PFSK-1 (cell line): ENCODE measurements around the gene CGREF1.

Source experiments
- FOXP2 ChIP-seq: optimal IDR thresholded peaks from 2 replicates; pipeline ENCODE3; 2011; ENCODE audit warnings: borderline replicate concordance, control low read depth, inconsistent platforms; ENCODE audit not compliant: insufficient read depth; ENCODE audit errors: extremely low read length, extremely low read depth
- POLR2AphosphoS5 ChIP-seq: IDR thresholded peaks from 2 replicates; pipeline ENCODE4 v1.6.1; 2012; ENCODE audit warnings: low read depth, mild to moderate bottlenecking, control low read depth, low read length, moderate library complexity
- REST ChIP-seq, 2 experiments: IDR thresholded peaks; 2 replicates each; pipeline versions ENCODE4 v1.6.1 to v1.8.0; 2011 to 2012; ENCODE audit warnings: low read depth in 2 of 2, low read length in 2 of 2, control low read depth in 1 of 2, inconsistent platforms in 1 of 2, mild to moderate bottlenecking in 1 of 2, moderate library complexity in 1 of 2; ENCODE audit not compliant: insufficient read depth in 1 of 2
- SIN3A ChIP-seq: IDR thresholded peaks from 2 replicates; pipeline ENCODE4 v1.6.1; 2012; ENCODE audit warnings: mild to moderate bottlenecking, low read length, moderate library complexity, borderline replicate concordance; ENCODE audit not compliant: insufficient read depth
- TAF1 ChIP-seq: IDR thresholded peaks from 2 replicates; pipeline ENCODE4 v1.6.1; 2012; ENCODE audit warnings: low read length, control low read depth, borderline replicate concordance; ENCODE audit not compliant: insufficient read depth

CGREF1 gene

GRCh38 chr2:27159271-27159670, 40.3 kb upstream of the CGREF1 start:
- no peak for TF ChIP-seq TAF1
- TF ChIP-seq FOXP2 = no peak
- TF ChIP-seq POLR2AphosphoS5 = no peak
- no peak for TF ChIP-seq SIN3A
- TF ChIP-seq REST (IDR thresholded peaks at IDR 0.05; ENCODE audit: insufficient read depth in 1 of 2, low read depth in 2 of 2, low read length in 2 of 2) = no peak

GRCh38 chr2:27158468-27158867, 39.5 kb upstream of the CGREF1 start:
- TF ChIP-seq FOXP2 (no peak), REST (IDR thresholded peaks at IDR 0.05; ENCODE audit: insufficient read depth in 1 of 2, low read depth in 2 of 2, low read length in 2 of 2) (no peak), SIN3A (no peak), TAF1 (no peak)

GRCh38 chr2:27155069-27155520, 36.2 kb upstream of the CGREF1 start:
- no peak for TF ChIP-seq REST (IDR thresholded peaks at IDR 0.05; ENCODE audit: insufficient read depth in 1 of 2, low read depth in 2 of 2, low read length in 2 of 2)
- no peak for TF ChIP-seq FOXP2
- TF ChIP-seq SIN3A = no peak
- TF ChIP-seq TAF1 = no peak
- no peak for TF ChIP-seq POLR2AphosphoS5

GRCh38 chr2:27154488-27154887, 35.6 kb upstream of the CGREF1 start:
- TF ChIP-seq TAF1 = no peak
- TF ChIP-seq POLR2AphosphoS5 = no peak
- TF ChIP-seq SIN3A = no peak
- no peak for TF ChIP-seq FOXP2
- no peak for TF ChIP-seq REST (IDR thresholded peaks at IDR 0.05; ENCODE audit: insufficient read depth in 1 of 2, low read depth in 2 of 2, low read length in 2 of 2)

- no peak for TF ChIP-seq FOXP2
- no peak for TF ChIP-seq SIN3A
- TF ChIP-seq TAF1 = no peak
- TF ChIP-seq POLR2AphosphoS5 = no peak
- no peak for TF ChIP-seq REST (IDR thresholded peaks at IDR 0.05; ENCODE audit: insufficient read depth in 1 of 2, low read depth in 2 of 2, low read length in 2 of 2)
Observed at GRCh38 chr2:27152796-27153464, 34.0 kb upstream of the CGREF1 start.
